NCI-H774 (cell line): ENCODE measurements around the gene CBL.

Source experiments
- DNase-seq: peaks from one replicate; lab custom pipeline; 2025; lab: John Stamatoyannopoulos, UW

CBL gene

DNA sequence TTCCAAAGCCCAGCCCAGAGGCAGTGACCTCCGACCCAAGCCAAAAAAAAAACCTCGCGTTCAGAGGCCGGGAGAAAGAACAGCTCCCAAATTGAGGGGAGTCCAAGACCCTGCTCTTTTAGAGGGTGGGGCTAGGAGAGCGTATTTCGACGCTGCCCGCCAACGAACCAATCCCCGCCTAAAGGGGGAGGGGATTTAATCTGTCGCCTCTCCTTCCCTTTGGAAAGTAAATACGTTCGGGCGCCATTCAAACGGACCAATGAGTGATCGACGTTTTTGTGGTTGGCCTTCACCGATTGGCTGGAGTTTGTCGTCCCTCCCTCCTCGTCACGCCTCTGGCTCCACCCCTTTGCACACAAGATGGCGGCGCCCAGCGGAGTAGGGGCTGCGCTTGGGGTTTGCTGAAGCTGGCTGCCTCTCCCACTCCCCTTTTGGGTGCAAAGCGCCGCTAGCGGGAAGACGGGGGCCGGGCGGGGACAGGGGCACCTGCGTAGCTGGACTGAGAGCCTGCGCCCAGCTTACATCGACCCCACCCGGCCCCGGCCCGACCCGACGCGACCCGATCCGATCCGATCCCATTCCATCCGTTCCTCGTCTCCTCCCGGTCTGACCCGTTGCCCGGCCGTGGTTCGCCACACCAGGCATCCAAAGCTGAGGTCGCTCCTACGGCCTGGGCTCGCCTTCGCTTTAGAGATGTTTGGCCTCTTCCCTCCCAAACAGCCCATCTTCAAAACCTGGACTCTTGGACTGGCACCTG is 128.2 kb downstream of the CBL start, which contains the start of gene RNF26:
RNF26 (plus strand) TSS at position 354 of the 757 bp plus-strand sequence. CDS start 596 bp downstream, outside the sequence.
- DNase-seq = peak; percentile 97

- no peak for DNase-seq
Measured at GRCh38 chr11:119335091-119335654, 129.0 kb downstream of the CBL start.

- no peak for DNase-seq
Measured at GRCh38 chr11:119335655-119336543, 129.8 kb downstream of the CBL start.

- DNase-seq = no peak
Measured at GRCh38 chr11:119336744-119337469, 130.8 kb downstream of the CBL start.

GRCh38 chr11:119337581-119338317 is 131.6 kb downstream of the CBL start:
- no peak for DNase-seq

GRCh38 chr11:119338318-119338890 is 132.3 kb downstream of the CBL start:
- peak; percentile 49 for DNase-seq

DNA sequence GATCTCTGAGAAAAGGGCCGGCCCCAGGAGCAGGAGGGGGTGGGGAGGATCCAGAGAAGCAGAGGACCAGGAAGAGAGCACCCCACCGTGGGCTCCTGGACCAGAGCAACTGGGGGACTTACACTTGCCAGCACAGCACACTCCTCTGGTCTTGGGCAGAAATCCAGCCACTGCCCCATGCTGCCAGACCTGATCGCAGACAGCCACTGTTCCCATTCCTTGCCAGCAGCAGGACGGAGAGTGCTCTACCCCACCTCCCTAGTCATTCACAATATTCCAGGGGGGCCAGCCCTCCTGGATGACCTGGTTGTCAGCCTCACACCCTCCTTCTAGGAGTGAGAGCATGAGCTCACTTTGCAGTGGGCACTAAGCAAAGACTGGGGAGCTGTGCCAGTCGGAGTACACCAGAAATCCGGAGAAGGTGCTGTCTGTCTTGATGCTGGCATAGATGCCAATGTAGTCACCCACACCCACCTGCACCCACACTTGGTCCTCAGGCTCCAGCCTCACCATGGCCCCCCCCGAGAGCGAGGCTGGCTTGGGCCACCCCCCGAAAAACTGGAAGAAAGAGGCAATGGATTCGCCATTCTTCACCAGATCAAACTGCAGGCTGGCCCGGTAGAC is 132.9 kb downstream of the CBL start:
- DNase-seq = no peak

DNA sequence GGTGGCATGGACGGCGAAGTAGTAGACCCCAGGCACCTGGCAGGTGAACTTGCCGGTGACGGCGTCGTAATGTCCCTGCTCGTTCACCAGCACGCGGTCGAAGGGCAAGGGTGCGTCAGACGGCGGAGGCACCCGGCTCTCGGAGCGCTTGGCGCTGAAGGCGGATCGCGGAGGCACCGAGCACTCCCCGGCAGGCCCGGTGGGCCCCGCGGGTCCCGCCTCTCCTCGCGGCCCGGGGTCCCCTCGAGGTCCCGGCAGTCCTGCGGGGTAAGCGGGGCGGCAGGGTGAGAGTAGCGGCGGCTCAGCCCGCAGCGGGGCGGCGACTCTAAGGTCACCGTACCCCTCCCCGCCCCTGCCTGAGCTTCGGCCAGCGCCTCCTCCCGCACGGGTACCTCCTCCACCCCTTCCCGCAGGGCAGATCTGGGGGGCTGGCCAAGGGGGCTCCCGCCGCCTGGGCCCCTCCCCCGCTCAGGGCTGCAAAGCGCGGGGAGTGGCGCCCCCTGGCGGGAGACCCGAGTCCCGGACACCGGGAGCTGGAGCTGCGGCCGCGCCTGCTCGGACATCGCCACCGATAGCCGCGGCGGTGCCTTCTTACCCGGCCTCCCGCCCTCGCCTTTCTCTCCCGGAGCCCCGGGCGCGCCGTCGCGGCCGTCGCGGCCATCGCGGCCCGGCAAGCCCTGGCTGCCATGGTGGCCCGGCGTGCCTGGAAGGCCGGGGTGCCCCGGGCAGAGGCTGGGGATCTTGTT is 133.6 kb downstream of the CBL start:
- DNase-seq = peak; percentile 45

- DNase-seq = no peak
Measured at GRCh38 chr11:119340335-119341221, 134.4 kb downstream of the CBL start, which contains the start of gene C1QTNF5. TSS of gene C1QTNF5 (minus strand) at chr11:119340883. CDS start at chr11:119340397, 486 bp downstream.

GRCh38 chr11:119341222-119342022 is 135.3 kb downstream of the CBL start:
- no peak for DNase-seq

DNA sequence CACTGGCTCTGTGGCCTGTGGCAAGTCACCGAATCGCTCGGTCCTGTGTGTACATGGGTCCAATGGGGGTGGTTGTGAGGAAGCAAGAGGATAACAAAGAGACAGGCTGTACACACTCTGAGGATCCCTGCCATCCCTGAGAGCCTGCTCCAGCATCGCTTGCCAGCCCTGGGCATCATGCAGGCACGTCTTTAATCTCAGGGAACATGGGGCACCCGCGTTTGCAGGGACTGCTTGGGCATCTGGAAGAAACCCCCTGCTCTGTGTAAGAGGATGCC is 135.8 kb downstream of the CBL start:
- no peak for DNase-seq

DNA sequence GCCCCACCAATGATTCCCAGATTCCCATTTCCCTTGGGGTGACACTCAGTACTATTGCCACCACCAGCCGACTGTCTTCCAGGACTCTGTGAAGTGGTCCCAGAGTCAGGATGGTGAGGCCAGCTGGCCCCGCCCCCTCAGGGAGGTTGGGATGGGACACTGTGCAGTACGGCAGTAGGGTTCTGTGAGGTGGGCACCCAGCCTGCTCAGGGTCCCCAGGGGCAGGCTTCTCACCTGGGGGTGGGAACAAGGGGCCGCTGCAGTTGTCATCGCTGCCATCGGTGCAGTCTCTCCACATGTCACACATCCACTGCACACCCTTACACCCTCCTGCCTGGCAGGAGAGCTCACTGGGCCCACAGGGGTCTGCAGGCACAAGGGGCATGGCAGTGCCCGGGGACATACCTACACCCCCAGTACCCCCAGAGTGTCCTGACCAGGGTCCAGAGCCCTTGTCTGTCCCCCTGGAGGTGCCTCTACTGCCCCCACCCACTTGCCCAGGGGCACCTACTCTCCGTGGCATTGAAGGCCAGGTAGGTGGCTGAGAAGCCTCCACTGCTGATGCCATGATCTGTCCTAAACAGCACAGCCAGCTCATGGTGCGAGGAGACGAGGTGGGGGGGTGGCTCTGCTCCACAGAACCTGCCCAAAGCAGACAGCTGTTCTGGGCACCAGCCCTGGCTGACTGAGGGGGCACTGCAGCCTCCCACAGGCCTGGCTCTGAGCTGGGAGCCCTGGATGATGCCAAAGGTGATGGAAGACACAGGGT is 136.4 kb downstream of the CBL start:
- no peak for DNase-seq

DNA sequence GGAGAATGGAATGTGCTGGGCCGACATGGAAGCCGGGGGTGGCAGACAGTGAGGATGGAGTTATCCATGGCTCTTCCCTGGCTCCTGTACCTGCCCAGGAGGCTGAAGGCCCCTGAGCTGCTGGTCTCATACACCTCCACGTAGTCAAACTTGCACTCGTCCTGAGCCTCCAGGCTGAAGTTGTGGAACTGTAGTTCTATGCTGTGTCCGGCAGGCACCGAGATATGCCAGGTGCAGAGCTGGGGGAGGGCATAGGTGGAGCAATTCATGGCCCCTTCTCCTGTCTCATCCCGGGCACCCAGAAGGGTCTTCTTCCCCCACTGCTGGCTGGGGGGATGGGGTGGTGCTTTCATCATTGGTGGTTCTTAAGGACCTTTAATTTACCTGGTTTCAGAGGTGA is 137.6 kb downstream of the CBL start:
- no peak for DNase-seq

GRCh38 chr11:119344291-119345010 is 138.3 kb downstream of the CBL start:
- no peak for DNase-seq

- DNase-seq = no peak
Measured at GRCh38 chr11:119345685-119346084, 139.5 kb downstream of the CBL start.

DNA sequence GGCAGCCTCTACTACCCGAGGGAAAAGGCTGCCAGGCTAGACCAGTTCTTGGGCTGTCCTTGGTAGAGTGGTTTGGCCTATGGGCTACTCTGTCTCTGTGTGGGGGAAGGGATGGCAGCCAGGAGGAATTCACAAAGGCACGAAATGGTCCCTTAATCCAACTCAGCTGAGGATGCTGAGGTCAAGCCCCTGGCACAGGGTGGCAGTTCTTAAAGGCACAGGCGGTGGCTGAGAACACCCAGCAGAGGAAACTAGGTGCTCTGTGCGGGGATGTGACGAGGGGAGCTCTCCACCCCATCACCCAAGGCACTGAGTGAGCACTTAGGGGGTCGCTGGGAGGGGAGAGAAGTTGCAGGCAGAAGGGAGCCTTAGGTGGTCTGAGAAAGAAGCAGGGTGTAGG is 140.5 kb downstream of the CBL start, which contains the start of gene MFRP:
MFRP (minus strand) TSS at position 101 of the 400 bp plus-strand sequence. CDS start 192 bp downstream, outside the sequence.
- no peak for DNase-seq
